Keratinocyte (primary cell): ENCODE data around the gene ANKRD17. TPM values are rescaled to one million over a fixed set of nuclear protein-coding genes. Genes with fewer than 3 reads are reported as not detected.
"Not testable (repeated sequence)": the region's sequence is repeated elsewhere in the genome, so short reads cannot be mapped to it uniquely, and the experiment has no call there.

Experiments used
- DNase-seq: peaks from one replicate; pipeline ENCODE4 v3.0.0-alpha.2; 2011; ENCODE audit warnings: low read depth, missing footprints, low spot score
- FAIRE-seq: peaks from 2 replicates; lab custom pipeline; 2011; peaks lifted over from hg19 to GRCh38; lab: Jason Lieb, UNC
- H2AFZ ChIP-seq: 2 replicates; pipeline ENCODE4 v1.6.0; 2012; ENCODE audit warnings: low read length, control low read depth, inconsistent platforms; ENCODE audit not compliant: control insufficient read depth
- H3K27ac ChIP-seq: 2 replicates; pipeline ENCODE4 v1.5.1; 2011; ENCODE audit warnings: low read length; ENCODE audit not compliant: control insufficient read depth, insufficient read depth
- H3K27me3 ChIP-seq: 3 replicates; pipeline ENCODE4 v1.6.0; 2011; ENCODE audit warnings: low read length; ENCODE audit not compliant: control insufficient read depth, insufficient read depth; ENCODE audit errors: extremely low read depth
- H3K36me3 ChIP-seq, 2 experiments: 2 replicates in 1 of 2; 3 replicates in 1 of 2; pipeline ENCODE4 v1.5.1; 2011; ENCODE audit warnings: low read length in 2 of 2, mild to moderate bottlenecking in 1 of 2; ENCODE audit not compliant: control insufficient read depth in 2 of 2, insufficient read depth in 2 of 2; ENCODE audit errors: extremely low read depth in 1 of 2
- H3K4me1 ChIP-seq: 3 replicates; pipeline ENCODE4 v1.5.1; 2011; ENCODE audit warnings: low read length; ENCODE audit not compliant: control insufficient read depth, insufficient read depth; ENCODE audit errors: extremely low read depth
- H3K4me2 ChIP-seq: 3 replicates; pipeline ENCODE4 v1.6.0; 2011; ENCODE audit warnings: low read depth, low read length; ENCODE audit not compliant: control insufficient read depth, insufficient read depth; ENCODE audit errors: extremely low read depth
- H3K4me3 ChIP-seq, 3 experiments: fragments of 200-600 bp in 1 of 3; sonication (generic) in 1 of 3; 2 replicates in 2 of 3; 3 replicates in 1 of 3; pipeline ENCODE4 v1.5.1; 2011 to 2016; ENCODE audit warnings: low read length in 3 of 3, mild to moderate bottlenecking in 3 of 3, control low read depth in 2 of 3, inconsistent platforms in 1 of 3, low read depth in 1 of 3, mixed read lengths in 1 of 3, mixed run types in 1 of 3, moderate library complexity in 1 of 3; ENCODE audit not compliant: control insufficient read depth in 2 of 3, insufficient read depth in 2 of 3; ENCODE audit errors: extremely low read depth in 1 of 3
- H3K79me2 ChIP-seq: 2 replicates; pipeline ENCODE4 v1.6.0; 2012; ENCODE audit warnings: low read length; ENCODE audit not compliant: control insufficient read depth, insufficient read depth
- H3K9ac ChIP-seq: 3 replicates; pipeline ENCODE4 v1.6.0; 2011; ENCODE audit warnings: low read length; ENCODE audit not compliant: control insufficient read depth, insufficient read depth; ENCODE audit errors: extremely low read depth
- H3K9me1 ChIP-seq: 3 replicates; pipeline ENCODE4 v1.6.0; 2011; ENCODE audit warnings: low read length; ENCODE audit not compliant: control insufficient read depth, insufficient read depth; ENCODE audit errors: extremely low read depth
- H3K9me3 ChIP-seq: 2 replicates; pipeline ENCODE4 v1.5.1; 2012; ENCODE audit warnings: low read depth, low read length; ENCODE audit not compliant: control insufficient read depth
- H4K20me1 ChIP-seq: 3 replicates; pipeline ENCODE4 v1.6.0; 2011; ENCODE audit warnings: low read length; ENCODE audit not compliant: control insufficient read depth, insufficient read depth; ENCODE audit errors: extremely low read depth
- EZH2 ChIP-seq: IDR thresholded peaks from one replicate; pipeline ENCODE4 v1.6.1; 2012; ENCODE audit warnings: inconsistent platforms, mild to moderate bottlenecking, low read length, moderate library complexity
- dilution Hi-C: fragments of 300-500 bp; cut with MboI; formaldehyde crosslinking; loops from one replicate; pipeline ENCODE4 v1.7.0; 2020; ENCODE audit warnings: low sequenced_read_pairs; ENCODE audit not compliant: extremely low pct_ligation_motif_present
- polyA plus RNA-seq, 5 experiments: library from polyadenylated mRNA; depleted of rRNA in 3 of 5; stranded (reverse) in 3 of 5; stranded (forward) in 1 of 5; unstranded in 1 of 5; fragments of >200 nt; gene quantifications; 1 replicate in 1 of 5; 2 replicates in 3 of 5; 3 replicates in 1 of 5; pipeline versions ENCODE4 v1.2.1 to v1.2.3, GENCODE V29; 2011 to 2012; ENCODE audit warnings: missing spikeins in 2 of 5, low read depth in 1 of 5, low replicate concordance in 1 of 5
- TF ChIP-seq, protein P1 (sequence below), 3 experiments: IDR thresholded peaks in 1 of 3; conservative IDR thresholded peaks in 1 of 3; optimal IDR thresholded peaks in 1 of 3; 2 replicates in 2 of 3; 3 replicates in 1 of 3; pipeline versions ENCODE3 to v1.5.1; 2011; ENCODE audit warnings: low read length in 3 of 3, mild to moderate bottlenecking in 3 of 3, moderate library complexity in 2 of 3, control low read depth in 1 of 3, inconsistent platforms in 1 of 3; ENCODE audit not compliant: insufficient read depth in 2 of 3; ENCODE audit errors: extremely low read depth in 1 of 3

The ANKRD17 gene
- polyA plus RNA-seq, 1 donor (not counting 4 experiments of a cell fraction or from before 2014, with no cell fraction given), result 51.5 TPM

DNA sequence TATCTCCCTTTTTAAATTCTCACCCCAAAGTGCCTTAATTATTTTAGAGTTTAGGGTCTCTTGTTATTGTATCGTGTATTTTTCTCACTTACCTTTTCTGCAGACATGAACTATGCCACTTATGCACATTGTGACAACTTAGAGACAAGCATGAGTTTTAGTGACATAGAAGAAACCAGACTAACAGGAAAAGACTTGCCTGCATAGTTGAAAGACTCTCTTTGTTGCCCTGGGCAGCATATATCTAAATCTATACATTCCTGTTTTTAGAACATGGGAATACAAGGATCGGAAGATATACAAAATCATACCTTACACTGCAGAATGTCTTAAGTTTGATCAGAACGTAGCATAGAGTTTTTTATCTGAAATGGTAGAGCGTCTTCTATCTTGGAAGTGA is 45.1 kb upstream of the ANKRD17 start:
- H3K79me2 ChIP-seq, result no peaks in the 10 kb centered on the region
- H3K9ac ChIP-seq, result no peak overlapping the region
- H3K36me3 ChIP-seq, result no peaks in the 10 kb centered on the region
- H3K27ac ChIP-seq, result no peak overlapping the region
- no peak overlapping the region for H2AFZ ChIP-seq
- no peak overlapping the region for H3K4me2 ChIP-seq
- TF ChIP-seq, protein P1, sequence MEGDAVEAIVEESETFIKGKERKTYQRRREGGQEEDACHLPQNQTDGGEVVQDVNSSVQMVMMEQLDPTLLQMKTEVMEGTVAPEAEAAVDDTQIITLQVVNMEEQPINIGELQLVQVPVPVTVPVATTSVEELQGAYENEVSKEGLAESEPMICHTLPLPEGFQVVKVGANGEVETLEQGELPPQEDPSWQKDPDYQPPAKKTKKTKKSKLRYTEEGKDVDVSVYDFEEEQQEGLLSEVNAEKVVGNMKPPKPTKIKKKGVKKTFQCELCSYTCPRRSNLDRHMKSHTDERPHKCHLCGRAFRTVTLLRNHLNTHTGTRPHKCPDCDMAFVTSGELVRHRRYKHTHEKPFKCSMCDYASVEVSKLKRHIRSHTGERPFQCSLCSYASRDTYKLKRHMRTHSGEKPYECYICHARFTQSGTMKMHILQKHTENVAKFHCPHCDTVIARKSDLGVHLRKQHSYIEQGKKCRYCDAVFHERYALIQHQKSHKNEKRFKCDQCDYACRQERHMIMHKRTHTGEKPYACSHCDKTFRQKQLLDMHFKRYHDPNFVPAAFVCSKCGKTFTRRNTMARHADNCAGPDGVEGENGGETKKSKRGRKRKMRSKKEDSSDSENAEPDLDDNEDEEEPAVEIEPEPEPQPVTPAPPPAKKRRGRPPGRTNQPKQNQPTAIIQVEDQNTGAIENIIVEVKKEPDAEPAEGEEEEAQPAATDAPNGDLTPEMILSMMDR (optimal IDR thresholded peaks at IDR 0.05 in 1 of 3, IDR thresholded peaks at IDR 0.05 in 1 of 3, conservative IDR thresholded peaks at IDR 0.05 in 1 of 3; ENCODE audit: extremely low read depth in 1 of 3, insufficient read depth in 2 of 3, low read length in 3 of 3), result no peak
- no peak for TF ChIP-seq EZH2
- no peak overlapping the region for H3K4me3 ChIP-seq
- H3K27me3 ChIP-seq, result no peaks in the 10 kb centered on the region
- H3K9me3 ChIP-seq, result no peaks in the 10 kb centered on the region
- dilution Hi-C loops, result no loop called here
- no peak for FAIRE-seq
- DNase-seq, result no peak
- H3K9me1 ChIP-seq, result peaks cover 2% of the 10 kb centered on the region
- no peaks in the 10 kb centered on the region for H3K4me1 ChIP-seq
- H4K20me1 ChIP-seq, result no peaks in the 10 kb centered on the region

GRCh38 chr4:73299548-73300280 is 41.1 kb upstream of the ANKRD17 start:
- Histone ChIP-seq H3K9me1 (no peaks in the 10 kb centered on the region), H3K9ac (no peak overlapping the region), H3K79me2 (no peaks in the 10 kb centered on the region), H3K4me2 (no peak overlapping the region), H4K20me1 (no peaks in the 10 kb centered on the region), H3K36me3 (no peaks in the 10 kb centered on the region), H3K27me3 (no peaks in the 10 kb centered on the region), H3K9me3 (no peaks in the 10 kb centered on the region), H2AFZ (no peak overlapping the region), H3K4me1 (no peaks in the 10 kb centered on the region), H3K27ac (no peak overlapping the region), H3K4me3 (no peak overlapping the region)
- DNase-seq, result no peak
- TF ChIP-seq, protein P1 (optimal IDR thresholded peaks at IDR 0.05 in 1 of 3, IDR thresholded peaks at IDR 0.05 in 1 of 3, conservative IDR thresholded peaks at IDR 0.05 in 1 of 3; ENCODE audit: extremely low read depth in 1 of 3, insufficient read depth in 2 of 3, low read length in 3 of 3), result no peak
- TF ChIP-seq EZH2, result no peak
- dilution Hi-C loops, result no loop called here
- FAIRE-seq, result no peak

DNA sequence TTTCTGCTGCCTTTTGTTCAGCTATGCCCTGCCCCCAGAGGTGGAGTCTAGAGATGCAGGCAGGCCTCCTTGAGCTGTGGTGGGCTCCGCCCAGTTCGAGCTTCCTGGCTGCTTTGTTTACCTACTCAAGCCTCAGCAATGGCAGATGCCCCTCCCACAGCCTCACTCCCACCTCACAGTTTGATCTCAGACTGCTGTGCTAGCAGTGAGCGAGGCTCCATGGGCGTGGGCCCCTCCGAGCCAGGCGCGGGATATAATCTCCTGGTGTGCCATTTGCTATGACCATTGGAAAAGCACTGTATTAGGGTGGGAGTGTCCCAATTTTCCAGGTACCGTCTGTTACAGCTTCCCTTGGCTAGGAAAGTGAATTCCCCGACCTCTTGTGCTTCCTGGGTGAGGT is 34.1 kb upstream of the ANKRD17 start:
- H3K9me3 ChIP-seq, FAIRE-seq, DNase-seq, H3K4me2 ChIP-seq, H3K27ac ChIP-seq, dilution Hi-C loops, H3K27me3 ChIP-seq, H3K4me3 ChIP-seq, H3K79me2 ChIP-seq, H3K4me1 ChIP-seq, H3K9ac ChIP-seq, H3K36me3 ChIP-seq, H3K9me1 ChIP-seq, H4K20me1 ChIP-seq, H2AFZ ChIP-seq: not testable (repeated sequence)
